Measurements from ENCODE around the gene HAL.

- TF ChIP-seq, protein P1, sequence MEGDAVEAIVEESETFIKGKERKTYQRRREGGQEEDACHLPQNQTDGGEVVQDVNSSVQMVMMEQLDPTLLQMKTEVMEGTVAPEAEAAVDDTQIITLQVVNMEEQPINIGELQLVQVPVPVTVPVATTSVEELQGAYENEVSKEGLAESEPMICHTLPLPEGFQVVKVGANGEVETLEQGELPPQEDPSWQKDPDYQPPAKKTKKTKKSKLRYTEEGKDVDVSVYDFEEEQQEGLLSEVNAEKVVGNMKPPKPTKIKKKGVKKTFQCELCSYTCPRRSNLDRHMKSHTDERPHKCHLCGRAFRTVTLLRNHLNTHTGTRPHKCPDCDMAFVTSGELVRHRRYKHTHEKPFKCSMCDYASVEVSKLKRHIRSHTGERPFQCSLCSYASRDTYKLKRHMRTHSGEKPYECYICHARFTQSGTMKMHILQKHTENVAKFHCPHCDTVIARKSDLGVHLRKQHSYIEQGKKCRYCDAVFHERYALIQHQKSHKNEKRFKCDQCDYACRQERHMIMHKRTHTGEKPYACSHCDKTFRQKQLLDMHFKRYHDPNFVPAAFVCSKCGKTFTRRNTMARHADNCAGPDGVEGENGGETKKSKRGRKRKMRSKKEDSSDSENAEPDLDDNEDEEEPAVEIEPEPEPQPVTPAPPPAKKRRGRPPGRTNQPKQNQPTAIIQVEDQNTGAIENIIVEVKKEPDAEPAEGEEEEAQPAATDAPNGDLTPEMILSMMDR (IDR thresholded peaks at IDR 0.05): no peak
- TF ChIP-seq EZH2 (IDR thresholded peaks at IDR 0.05; ENCODE audit: borderline replicate concordance, insufficient read depth, low read depth, low read length, poor library complexity, severe bottlenecking): no peak
These were observed 18.3 kb downstream of the HAL start for GRCh38 chr12:95977764-95978305.
